Activated CD4-positive, CD25-positive, alpha-beta regulatory T cell treated with anti-CD3 and anti-CD28 coated beads, Interleukin-2, amount 50 U/mL, for 24 hours (primary cell): ENCODE results near the gene TCF7.

Source experiments
- ATAC-seq, 2 donors: fragments of 150-1000 bp; cut with Tn5 transposase; one replicate each; pipeline ENCODE4 v1.10.0; 2021; ENCODE audit warnings: mild to moderate bottlenecking in 1 of 2, moderate library complexity in 1 of 2

Gene TCF7

DNA sequence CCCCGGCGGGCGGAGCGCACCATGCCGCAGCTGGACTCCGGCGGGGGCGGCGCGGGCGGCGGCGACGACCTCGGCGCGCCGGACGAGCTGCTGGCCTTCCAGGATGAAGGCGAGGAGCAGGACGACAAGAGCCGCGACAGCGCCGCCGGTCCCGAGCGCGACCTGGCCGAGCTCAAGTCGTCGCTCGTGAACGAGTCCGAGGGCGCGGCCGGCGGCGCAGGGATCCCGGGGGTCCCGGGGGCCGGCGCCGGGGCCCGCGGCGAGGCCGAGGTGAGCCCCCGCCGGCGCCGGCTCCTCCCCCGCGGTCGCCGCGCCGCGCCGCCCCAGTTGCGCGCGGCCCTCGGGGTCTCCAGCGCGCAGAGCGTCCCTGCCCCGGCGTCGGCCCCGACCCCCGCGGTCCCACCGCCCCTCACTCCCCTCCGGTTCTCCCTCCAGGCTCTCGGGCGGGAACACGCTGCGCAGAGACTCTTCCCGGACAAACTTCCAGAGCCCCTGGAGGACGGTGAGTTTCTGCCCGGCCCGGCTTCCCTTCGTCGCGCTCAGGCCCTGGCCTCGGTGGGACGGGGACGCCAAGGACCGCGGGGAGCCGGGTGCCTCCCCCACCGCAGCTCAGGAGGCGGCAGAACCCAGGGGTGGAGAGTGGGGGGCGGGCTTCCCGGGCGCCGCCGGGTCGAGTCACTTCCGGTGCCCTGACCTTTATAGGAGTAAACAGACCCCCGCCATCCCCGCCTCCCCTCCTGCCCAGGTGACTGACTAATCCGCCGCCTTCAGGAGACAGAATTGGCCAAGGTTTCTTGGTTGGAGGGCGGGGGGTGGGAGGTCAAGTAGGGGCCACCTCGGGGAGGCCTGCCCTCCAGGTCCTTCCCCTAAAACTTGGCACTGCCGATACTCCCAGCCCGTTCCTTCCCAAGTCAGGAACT is 665 bp downstream of the TCF7 start:
- peak; percentile 6 to 11 for ATAC-seq

DNA sequence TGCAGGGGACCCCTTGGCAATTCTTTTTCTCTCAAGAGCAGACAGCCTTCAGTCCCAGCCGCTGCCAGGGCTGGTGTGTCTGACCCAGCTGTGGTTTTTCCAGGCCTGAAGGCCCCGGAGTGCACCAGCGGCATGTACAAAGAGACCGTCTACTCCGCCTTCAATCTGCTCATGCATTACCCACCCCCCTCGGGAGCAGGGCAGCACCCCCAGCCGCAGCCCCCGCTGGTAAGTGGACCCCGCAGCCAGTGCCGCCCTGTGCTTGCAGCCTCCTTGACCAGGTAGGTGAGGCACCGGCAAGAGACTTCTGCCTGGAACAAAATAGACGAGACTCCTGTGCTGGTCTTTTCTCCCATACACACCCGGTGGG is 1.3 kb downstream of the TCF7 start:
- no peak for ATAC-seq

DNA sequence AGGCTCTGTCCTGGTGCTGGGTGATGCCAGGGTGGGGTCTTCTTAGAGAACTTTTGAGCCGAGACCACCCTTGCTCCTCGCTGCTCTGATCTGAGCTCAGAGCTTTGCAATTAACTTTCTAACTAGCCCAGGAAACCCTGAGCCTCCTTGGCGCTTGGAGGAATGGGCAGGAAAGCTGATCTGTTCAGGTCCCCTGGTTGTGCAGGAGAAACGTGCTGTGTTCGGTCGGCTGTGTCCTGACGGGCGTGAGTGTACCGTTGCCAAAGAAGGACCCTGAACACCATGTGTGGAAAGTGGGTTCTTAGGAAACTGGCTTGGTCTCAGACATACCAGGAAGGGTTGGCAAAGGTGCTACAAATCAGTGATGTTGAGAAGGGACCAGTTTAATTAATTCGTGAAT is 1.8 kb downstream of the TCF7 start:
- no peak for ATAC-seq

DNA sequence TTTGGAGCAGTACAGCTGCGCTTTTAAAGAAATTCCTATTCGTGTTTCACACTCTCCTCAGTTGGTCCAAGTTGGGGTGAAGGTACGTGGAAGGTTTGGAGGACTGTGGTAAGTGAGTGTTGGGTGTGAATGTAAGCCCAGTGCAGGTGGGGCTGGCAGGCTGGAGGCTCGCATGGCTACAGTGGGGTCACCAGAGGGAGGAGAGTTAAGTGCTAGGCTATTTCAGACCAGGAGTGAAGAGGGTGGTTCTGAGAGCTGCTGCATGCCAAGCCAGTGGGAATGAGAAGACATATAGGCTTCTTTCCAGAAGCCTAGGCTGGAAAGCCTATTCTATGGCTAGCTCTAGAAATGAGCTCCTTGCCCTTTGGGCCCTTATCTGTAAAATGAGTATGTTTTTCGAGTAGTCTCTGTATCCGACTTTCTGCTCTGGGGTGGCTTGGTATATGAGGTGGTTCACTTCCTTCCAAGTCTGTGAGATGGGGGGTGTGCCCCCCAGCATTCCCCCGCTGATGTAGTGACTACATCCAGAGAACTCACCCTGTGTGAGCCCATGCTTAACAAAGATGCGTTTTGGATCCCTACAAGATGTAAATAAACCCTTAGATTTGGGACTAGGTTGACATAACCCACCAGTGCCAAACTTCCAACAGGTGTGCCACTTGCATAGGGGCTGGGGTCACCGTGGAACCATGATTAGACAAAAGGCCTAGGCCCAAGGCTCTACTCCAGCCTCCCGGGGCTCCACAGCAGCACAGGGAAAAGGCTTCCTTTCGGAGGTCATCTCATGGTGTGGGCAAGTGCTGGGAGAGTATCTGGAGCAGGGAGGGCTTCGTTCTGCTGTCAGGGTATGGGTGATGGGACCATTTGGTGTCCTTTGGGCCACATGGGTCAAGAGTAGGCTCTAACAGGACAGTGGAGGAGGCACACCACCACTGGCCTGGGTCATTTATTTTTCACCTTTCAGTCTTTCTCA is 2.6 kb downstream of the TCF7 start:
- ATAC-seq, result no peak

DNA sequence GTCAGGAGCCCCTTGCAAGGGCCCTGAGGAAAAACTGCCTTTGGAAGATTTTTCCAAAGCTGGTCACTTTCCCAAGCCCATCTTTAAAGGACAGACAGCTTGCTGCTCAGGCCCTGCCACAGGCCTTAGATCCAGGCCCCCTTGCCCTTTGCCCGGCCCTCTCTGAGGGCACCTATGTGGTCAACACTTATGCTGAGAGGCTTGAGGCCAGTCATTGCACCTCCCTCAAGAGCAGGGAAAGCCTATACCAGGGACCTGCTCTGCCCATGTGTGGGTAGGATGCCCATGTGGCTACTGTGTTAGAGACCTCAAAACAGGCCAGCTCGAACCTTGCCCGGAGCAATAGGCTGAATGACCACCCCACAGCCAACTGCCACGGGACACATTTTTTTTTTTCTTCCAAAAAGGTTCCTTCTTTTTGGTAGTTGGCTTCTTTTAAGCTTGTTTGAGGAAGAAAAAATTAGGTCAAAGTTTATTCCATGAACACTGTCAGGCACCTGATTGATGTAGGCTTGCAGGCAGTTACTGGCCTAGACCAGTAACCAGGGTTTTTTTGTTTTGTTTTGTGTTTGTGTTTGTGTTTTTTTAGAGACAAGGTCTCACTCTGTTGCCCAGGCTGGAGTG is 3.8 kb downstream of the TCF7 start:
- no peak for ATAC-seq

DNA sequence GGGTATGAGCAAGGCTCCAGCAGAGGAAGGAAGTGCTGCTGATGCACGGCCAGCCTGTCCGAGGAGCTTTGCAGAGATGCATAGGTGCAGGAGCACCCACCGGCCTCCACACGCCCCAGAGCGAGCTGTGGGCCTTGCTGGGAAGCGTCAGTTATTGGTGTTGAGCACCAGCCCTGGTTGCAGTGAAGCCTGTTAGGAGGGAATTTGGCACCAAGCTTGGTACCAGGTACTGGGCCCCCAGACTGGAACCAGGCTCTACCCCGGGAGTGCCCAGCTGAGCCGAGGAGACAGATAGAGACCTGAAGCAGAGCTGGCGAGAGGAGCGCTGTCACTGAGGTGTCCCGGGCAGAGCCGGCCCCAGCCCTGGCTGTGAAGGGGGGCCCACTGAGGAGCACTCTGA is 5.2 kb downstream of the TCF7 start:
- ATAC-seq, result no peak

DNA sequence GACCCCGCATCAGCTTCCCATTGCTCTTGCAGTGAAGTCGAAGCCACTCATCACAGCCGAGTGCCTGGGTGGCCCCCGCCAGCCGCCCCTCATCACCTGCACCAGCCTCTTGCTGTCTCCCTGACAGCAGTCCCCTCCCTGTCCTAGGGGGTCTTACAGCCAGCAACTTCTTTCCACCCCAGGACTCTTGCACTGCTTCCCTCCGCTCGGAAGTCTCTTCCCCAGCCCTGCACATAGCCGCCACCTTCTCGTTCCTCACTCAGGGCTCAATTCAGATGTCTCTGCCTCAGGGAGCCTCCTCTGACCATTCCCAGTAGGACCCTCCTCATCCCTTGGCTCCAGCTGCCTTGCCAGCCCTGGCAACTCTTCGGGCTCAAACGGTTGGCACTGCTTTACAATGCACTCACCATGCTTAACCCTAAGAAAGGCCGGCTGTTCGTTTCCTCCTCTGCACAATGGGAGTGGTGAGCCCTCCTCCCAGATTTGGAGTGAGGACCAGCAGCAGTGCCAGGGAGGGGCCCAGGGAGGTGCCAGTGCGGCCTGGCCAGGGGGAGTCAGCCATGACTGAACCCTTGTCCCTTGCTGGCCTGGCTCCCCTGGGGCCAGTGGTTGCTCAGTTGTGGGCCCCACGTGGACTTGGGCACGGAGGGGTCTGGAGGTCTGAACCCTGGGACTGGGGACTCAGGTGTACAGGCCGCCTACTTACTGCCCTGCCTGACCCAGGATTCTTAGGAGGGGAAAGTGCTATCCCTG is 6.1 kb downstream of the TCF7 start:
- no peak for ATAC-seq

DNA sequence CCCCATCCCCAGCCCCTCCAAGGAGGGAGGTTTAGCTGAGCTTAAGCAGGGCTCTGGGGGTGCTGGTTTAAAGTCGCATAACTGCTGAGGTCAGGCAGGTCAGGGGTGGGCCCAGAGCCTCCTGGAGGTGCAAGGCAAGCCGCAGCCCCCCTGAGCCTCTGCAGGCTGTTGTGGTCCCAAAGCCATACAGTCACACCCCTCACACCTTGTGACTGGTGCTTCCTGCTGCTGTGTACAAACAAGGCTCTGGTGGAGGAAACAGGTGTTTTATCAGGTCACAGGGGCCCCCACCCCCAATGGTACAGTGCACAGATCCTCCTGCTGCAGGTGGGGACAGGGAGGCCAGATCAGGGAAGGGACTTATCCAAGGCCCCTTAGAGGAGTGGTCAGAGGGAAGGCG is 8.0 kb downstream of the TCF7 start:
- peak; percentile 42 to 49 for ATAC-seq

DNA sequence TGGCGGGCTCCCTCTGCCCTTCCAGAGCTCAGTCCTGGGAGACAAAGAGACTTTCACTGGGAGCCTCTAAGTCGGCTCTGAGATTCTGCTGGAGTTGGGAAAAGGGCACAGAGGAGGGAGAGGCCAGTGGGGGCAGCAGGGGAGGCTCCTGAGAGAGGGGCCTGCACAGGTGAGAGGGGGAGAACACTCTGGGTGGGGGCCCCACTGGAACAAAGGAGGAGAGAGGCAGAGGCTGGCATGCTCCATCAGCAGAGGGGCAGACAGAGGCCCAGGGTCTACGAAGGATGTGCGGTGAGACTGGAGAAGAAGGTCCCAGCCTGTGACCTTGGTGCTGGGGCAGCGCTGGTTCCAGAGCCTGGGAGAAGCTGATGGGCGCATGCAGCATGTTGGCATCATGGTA is 8.9 kb downstream of the TCF7 start:
- ATAC-seq, result no peak

DNA sequence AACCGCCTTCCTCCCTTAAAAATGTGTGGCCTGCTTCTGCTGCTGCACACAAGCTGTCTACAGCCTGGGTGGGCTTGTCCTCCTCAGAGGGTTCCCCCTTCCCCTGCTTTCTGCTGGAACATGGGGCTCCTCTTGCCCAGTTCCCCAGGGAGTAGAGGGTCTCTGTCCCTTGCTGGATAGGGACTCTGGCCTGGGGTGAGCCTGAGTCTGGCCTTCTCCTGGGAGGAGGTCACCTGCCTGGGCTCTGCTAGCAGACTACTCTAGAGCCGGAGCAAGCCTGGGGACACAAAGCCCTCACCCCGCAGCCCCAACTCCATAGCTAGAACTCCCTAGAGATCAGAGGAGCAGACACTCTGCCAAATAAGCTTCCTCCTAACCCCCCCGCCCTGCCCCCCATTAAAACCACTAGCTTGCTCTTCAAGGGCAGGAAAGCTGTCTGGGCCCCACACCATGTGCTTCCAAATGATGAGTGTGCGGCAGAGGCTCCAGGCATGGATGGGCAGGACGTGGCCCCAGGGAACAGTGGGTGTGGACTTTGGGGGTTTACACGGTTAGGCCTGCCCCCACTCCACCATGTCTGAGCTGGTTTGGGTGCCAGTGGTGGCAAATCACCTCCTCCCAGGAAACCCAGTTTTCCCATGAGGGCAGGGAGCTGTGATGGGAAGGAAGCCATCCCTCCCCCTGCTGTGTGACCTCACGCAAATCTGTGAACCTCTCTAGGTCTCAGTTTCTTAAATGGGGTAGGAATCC is 10.0 kb downstream of the TCF7 start:
- ATAC-seq, result no peak

DNA sequence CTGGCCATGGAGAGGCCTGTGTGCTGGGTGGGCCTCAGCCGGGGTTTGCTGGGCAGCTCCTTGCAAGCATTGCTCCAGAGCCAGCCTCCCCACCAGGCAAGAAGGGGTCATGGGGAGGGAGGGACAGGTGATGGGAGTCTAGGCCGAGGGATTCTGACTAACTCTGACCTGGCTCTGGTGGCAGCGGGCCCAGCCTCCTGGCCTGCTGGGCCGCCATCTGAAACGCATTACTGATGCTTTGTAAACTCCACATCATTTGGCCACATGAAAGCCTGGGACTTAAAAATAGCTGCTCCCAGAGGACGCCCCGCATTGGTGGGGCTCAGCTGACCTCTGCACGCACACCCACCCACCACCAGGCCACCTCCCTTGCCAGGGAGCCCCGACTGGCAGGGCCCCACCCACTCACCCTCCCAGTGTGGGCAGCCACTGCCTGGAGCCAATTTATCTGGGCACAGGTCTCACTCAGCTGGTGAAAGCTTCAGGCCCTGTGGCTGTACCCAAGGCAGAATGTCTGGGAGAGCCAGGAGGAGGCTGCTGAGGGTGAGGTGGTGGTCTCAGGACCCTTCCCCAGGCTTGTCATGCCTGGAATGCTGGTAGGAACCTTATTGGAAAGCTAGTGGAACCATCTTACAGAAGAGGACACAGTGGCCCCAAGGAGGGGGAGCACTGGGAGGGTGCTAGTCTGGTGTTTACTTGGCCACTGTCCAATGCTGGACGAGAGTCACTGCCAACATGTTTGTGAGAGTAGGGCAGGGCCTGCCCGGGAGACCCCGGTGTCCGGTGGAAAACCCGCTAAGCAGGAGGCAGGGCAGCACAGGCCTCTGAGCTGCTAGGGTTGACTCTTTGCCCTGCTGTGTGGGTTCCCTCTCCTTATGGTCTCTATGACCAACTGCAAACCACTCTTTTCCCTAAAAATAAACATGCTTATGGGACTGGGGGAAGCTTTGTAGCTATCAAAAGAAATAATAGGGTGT is 10.8 kb downstream of the TCF7 start:
- no peak for ATAC-seq

DNA sequence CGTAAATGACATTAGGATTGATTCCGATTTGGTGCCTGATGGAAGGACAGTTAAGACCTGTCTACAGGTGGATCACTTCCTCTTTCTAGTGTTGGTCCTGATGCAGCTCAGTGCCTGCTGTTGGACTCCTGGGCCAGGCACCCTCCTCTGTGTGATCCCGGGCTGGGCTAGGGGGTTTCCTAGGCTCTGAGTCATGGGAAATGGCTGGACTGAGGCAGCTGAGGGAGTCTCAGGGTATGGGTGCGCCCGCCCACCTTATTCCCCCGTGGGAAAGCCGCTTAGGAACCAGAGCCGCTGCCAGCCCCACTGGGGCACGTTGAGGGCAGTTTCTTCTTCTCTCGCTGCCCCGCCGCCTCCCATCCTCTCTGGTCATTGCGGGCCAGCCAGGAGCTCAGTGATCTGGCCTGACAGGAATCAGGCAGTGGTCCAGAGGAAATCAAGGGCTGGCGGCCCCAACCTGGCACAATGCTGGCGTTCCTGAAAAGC is 12.9 kb downstream of the TCF7 start:
- peak; percentile 34 to 36 for ATAC-seq

DNA sequence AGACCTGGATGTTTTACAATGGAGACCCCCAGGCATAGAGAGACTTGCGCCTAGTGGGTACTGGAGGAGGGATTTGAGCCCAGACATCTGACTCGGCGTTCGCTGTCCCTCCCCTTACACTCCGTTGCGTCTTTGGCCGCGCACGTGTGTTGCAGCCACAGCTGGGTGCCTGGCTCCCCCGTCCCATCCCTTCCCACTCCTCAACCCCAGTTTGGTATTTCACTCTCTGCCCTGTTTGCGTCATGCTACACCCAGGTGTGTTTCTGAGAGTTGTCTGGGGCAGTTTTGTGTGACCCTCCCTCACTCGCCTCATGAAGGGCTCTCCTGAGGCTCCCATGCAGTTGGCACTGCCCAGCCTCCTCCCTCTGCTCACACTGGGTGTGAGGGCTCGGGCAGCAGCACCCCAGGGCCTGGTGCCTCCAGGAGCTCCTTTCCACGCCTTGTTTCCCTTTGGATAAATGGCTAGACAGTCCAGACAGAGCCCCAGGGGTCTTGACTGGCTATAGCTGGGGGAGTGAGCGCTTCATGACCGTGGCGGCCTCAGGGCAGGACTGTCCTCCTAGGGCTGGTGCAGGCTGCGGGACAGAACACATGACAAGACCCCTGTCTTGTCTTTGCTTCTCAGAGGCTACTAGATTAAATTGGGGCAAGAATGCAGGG is 13.6 kb downstream of the TCF7 start:
- no peak for ATAC-seq

DNA sequence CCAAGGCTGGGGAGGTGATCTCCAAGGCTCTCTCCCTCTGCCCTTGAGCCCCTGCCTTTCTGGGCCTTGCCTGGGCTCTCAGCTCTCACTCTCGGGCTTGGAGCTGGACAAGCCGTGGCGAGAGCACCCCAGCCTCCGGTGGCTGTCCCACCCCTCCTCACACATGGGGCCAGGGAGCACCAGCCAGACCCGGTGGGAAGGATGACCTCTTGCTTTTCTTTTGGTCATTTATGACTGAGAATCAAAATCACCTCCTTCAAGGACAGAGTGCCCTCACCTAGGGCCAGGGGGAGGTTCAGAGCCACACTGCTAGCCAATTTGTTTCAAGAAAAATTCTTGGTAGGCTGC is 14.1 kb downstream of the TCF7 start:
- no peak for ATAC-seq

DNA sequence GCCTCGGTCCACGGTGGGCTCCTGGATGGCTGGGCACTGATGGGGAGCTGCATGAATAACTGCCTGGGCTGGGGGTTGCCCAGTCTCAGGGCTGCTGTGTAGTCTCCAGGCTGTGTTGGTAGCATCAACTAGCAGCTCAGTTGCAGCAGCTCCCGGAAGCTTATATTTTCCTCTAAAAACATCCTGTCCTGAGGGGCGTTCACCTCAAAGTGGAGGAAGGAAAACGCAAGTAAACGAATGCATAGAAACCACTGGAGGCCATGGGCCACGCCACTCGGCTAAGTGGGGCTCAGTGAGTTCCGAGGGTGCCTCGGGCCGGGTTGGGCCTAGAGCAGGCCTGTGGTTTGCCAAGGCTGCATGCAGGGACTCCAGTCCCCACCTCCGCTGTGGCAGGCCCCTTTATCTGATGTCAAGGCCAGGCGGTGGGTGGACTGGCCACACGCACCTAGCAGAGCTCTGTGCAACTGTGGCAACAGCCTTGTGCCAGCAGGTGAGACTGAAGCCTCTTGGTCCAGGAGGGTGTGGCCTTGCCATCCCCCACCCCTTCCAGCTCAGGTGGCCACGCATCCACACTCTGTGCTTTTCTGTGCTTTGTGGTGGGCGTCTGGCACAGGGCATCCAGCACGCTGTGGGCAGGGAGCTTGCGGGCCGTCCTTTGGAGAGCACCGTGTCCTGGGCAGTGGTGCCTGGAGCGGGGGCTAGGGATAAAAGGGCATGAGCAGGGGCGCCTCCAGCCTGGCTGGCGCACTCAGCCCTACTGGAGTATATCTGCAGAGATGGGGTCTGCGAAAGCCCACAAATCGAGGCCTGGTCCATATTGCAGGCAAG is 15.1 kb downstream of the TCF7 start:
- ATAC-seq, result no peak

DNA sequence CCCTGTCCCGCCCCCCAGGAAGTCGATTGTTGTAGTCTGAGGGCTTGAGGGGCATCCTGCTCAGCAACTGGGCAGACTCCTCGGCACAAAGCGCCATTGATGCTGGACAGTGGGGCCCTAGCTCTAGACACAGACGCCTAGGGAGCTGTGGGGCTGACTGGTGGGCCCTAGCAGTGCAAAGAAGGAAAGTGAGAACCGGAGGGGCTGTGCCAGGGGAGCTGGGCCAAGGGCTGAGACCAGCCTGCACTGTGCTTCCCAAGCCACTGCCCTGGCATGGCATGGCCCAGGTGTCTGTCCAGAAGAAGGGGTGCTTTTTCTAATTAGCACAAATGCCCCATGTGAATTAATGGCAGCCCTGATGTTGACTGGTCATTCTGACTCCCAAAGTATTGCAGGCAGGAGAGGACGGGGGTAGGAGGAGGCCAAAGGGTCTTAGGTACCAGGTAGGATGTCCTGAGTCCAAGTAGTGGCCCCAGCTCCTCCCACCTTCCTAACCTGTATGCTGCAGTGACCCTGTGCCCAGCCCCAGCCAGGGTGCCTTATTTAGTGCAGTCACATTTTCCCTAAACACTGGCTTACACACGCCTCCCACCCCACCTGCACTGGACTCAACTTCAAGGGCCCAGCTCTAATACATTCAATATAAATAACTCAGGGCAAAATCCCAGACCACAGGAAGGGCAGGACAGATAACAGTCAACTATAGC is 15.9 kb downstream of the TCF7 start:
- ATAC-seq, result no peak

DNA sequence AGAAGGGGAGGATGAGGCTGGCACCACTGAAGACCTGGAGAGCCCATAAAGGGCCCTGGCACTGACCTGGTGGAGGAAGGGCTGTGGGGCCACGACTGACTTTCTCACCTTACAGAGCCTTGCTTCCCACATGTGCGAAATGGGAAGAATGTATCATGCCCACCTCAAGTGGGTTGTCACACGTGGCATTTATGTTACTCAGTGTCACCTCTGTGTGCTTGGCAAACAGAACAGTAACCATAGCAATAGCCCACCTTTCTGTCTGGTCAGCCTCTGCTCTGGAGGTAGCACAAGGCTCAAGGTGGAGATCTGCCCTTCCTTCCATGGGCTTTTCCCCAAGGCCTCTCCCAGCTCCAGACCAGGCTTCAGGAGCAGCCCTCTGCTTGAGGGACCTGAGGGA is 16.7 kb downstream of the TCF7 start:
- ATAC-seq, result peak; percentile 18 to 25
